GM12872 (cell line): ENCODE measurements around the gene AMOTL2.

ENCODE experiments used
- CTCF ChIP-seq: IDR thresholded peaks from 3 replicates; pipeline ENCODE4 v1.5.1; 2011; ENCODE audit warnings: low read depth, mild to moderate bottlenecking, low read length, moderate library complexity; ENCODE audit not compliant: insufficient read depth

Gene AMOTL2

GRCh38 chr3:134378818-134379217 is 4.6 kb upstream of the AMOTL2 start:
- no peak for TF ChIP-seq CTCF

GRCh38 chr3:134378384-134378783 is 4.1 kb upstream of the AMOTL2 start:
- TF ChIP-seq CTCF, result peak; percentile 58

DNA sequence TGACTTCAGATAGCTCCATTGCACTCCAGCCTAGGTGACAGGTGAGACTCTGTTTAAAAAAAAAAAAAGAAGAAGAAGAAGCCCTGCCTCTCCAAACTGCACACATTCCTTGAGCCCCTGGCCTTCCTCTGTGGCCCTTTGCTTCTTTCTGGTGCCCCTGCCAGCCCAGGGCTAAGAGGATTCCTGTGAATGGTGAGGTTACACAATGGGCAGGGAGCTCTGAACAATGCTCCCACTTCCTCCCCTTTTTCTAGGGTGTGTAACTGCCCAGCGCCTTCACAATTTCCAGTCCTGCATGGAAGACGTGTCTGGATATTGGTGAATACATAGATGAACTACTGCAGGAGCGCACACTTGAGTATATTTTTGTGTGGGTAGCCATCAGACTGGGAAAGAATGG is 3.6 kb upstream of the AMOTL2 start:
- TF ChIP-seq CTCF, result no peak

- TF ChIP-seq CTCF, result no peak
These were observed 2.7 kb upstream of the AMOTL2 start for GRCh38 chr3:134376786-134377426.

DNA sequence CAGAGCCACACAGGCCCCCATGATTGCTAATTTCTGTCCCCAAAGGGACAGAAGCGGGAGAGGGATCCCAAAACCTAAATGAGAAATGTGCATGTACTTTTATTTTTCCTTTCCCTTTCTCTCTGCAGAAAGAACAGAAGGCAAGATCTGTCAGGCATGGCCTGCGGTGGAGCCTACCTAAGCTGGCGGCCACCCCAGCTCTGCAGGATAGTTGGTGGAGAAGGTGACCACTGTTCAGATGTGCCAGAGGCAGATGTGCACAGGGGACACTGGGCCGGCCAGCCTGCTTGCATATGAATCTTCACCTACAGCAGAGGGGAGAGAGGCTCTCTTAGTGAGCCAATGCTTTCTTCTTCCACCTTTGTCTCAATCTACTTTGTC is 2.1 kb upstream of the AMOTL2 start:
- no peak for TF ChIP-seq CTCF

- TF ChIP-seq CTCF, result no peak
These were observed 1.5 kb upstream of the AMOTL2 start for GRCh38 chr3:134375582-134376384.

DNA sequence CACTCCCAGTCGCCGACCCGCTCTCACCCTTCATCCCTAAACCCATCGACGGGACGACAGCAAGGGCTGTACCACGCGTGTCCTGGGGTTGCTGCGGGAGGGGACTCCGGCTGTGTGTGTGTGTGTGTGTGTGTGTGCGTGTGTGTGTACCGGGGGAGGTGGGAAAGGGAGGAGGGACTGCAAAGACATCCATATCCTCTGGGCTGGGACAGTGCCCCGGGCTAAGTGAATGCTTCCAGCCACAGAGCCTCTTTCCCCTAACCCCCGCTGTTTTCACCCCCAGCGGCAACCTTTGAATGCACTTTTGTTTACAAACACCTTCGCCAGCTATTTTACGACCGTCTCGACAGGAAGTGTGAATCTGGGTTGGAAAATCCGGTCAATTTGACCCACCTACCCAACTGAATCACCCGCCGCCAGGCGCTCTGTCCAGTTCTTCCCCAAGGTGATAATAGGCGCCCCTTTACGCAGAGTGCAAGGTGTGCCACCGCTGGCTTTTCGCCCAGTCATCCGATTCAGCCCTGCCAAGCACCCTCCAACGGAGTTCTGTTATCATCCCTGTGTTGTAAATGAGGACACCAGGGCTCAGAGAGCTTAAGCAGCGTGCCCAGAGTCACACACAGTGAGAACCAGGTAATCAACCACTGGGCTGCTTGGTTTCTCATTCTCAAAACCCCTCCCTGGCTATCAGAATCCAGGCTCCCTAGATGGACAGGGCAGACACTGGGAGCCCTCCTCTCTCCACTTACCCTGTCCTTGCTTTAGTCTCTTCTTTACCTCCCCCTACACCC is 739 bp upstream of the AMOTL2 start:
- TF ChIP-seq CTCF, result no peak
